GM21723 (cell line): ENCODE measurements around the gene ABI3BP.

ENCODE experiments used
- ATAC-seq: cut with Tn5 transposase; IDR thresholded peaks from one replicate; pipeline ENCODE4 v1.9.1; 2021; ENCODE audit warnings: mild to moderate bottlenecking, moderate library complexity; ENCODE audit not compliant: unreplicated experiment

The ABI3BP gene

DNA sequence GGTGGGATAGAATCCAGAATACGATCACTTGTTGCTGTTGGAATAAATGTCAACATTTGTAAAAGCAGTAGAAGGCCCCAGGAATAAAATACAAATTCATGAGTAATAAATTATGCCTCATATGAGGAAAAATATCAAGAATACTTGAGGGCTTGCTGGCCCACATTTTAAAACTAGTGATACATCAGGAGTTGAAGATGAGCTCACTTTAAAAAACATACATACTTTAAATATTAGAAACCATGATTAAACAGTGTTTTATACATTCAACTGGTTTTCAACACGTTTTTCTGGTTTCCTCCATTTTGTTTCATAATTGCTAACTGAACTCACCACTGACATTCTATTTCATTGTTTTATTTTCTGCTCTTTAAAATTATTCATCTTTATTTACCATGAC, 142.5 kb downstream of the ABI3BP start:
- ATAC-seq: no peak

DNA sequence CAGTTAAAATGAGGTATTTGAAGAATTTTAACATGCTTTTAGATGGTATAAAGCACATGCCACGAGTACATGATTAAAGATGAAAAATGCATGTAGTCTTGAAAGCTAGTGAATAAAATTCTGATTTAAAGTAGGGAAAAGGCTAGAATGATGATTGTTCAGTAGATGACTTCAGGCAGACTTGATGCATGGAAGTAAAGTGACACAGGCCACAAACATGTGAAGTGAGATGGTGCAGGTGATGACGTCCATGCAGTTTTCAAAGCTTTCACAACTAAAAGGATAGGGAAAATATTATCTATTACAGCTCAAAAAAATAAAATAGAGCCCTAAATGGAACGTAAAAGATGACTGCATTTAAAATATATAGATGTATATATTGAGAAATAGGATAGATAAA, 143.1 kb downstream of the ABI3BP start:
- no peak for ATAC-seq

DNA sequence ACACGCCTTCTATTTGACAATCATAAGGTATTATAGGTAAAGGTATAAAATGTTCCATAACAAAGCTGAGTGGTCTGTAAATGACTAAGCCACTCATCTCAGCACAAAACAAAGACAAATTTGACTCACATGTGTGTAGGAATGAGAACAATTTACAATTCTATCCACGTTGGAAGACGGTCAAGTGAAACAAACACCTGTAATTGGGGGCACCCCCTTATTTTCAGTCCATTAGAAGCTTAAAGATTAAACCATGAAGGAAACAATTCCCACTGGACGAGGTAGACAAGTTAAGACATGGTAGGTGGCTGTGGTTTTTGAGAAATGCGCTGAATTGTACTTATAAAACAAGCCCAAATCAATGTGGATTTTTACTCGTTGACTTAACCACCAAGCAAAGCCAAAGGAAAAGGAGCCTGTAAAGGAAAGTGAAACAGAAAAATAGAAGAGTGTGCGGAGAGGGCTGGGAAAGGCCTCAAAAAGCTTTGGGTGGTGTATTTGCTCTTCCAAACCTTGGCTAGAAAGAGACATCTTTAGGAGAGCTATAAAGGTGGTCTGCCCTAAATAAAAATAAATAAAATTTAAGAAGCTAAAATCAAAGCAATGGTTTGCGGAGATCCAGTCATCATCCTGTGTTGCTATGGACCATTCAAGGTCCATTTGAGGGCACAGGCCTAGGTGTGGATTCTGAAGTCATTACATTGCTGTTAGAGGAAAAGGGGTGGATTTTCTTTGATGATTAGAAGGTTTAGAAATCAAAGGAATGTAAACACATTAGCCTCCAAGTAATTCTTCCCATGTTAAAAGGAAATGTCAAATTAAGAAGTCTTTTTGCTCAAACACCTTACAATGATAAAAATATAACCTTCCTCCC, 148.9 kb downstream of the ABI3BP start:
- ATAC-seq: no peak

DNA sequence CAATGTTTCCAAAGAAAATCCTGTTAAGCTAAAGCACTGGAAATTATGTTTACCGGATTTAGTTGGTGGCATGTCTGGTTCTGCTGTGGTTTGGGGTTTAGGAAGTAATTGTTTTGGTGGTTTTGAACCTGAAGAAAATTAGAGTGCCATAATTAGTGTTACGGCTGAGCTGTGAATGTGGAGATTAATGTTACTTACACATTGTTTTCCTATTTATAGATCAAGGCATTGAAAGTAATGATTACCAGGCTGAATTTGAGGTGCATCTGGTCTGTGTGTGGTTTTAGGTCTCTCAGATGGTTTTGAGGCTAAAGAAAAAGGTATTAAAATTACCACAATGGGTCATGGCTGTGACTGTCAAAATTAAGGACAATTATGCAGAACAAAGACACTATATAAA, 155.1 kb downstream of the ABI3BP start:
- ATAC-seq: no peak

DNA sequence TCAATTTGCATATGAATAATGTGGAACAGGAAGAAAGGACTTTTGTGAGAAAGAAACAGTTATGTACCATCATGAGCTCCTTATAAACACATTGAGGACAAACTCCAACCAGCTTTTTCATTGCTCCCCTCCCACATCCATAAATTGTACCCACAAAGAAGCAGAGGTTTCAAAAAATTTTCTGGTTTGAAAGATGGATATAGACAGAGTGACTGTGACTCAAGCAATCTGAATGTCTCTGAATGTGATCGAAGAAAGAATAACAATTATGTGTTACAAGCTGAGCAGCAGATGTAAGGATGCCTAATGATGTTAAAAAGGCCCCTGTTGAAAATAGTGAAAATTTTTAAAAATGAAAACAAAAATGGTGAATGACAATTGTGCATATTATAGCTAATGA, 156.6 kb downstream of the ABI3BP start:
- no peak for ATAC-seq

DNA sequence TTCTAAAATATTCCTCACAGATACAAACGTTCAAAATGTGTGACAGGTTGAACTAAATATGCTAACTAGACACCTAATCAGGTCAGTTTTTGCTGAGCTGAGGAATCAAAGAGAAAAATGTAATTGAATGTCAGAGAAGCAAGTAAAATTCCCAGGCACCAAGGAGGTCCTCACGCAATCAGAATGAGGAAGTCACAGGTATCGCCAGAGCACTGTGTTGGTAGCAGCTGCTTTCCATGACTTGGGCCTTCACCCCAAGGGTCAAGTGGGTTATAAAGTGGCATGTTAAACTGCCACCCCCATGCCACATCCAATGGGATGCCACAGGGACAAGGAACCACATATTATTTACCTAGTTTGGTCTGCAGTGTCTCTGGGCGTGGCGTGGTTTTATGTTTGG, 158.9 kb downstream of the ABI3BP start:
- ATAC-seq: no peak

DNA sequence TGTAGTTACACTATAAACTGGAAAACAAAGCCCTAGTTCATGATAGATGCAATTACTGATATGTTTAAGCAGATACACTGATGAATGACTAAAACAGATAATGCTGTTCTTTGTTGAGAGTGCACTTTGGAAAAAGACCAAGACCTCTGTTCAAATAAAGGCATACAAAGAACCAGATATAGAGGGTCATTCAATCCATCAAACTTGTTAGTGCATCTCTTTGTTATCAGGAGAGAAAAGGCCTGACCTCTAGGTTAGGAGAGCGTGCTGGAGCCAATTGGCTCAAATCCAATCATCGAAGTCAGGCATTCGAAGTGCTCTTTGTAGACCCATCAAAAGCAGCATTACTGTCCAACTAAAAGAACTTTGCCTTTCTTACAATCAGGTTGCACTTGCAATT, 159.7 kb downstream of the ABI3BP start:
- ATAC-seq: no peak

DNA sequence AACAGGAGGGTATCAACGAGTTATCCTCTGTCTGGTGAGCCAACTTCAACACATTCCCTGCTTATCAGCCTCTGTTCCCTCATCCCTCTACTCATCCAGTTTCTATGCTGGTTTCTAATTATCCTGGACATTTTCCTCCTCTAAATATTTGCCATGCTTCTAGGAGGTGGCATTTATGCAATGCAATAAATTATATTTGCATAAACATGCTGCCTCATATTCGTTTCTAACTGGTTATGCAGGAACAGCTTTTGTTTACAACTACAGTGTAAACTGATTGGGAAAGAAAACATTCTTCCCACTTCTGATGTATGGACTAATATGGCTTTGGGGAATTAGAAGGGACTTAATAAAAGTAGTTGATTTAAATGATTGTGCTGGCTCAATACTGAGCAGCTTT, 161.6 kb downstream of the ABI3BP start:
- no peak for ATAC-seq

DNA sequence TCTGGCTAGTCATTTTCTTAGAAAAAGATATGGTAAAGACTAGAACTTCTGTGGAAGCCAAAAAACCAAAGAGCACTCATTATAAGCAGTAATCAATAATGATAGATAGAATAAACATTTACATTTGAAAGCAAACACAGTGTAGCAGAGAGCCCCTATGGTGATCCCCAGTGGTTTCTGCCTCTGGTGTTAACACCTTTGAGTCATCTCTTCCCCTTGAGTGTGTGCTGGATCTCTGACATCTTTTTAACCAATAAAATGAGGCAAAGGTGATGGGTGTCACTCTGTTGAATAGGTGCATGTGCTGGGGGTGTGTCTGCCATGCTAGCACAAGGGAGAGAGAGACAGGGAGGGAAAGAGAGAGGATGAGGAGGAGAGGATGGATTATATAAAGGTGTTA, 162.3 kb downstream of the ABI3BP start:
- ATAC-seq: no peak

DNA sequence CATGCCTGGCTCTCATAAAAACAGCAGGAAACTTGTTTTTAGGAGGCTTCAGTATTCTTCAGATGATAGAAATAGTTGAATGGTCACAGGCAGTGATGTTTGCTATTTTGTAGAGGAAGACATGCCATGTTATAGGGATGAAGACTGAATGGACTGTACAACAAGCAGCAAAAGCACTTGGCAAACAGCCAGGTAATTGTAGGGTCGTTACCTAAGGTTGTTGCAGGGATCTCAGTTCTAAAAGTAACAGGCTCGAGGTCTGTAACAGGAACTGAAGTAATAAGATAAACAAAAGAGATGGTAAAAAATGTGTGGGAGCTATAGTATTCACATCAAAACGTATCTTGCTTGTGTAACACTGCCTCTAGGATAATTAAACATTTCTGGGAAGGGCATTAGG, 167.6 kb downstream of the ABI3BP start:
- no peak for ATAC-seq

DNA sequence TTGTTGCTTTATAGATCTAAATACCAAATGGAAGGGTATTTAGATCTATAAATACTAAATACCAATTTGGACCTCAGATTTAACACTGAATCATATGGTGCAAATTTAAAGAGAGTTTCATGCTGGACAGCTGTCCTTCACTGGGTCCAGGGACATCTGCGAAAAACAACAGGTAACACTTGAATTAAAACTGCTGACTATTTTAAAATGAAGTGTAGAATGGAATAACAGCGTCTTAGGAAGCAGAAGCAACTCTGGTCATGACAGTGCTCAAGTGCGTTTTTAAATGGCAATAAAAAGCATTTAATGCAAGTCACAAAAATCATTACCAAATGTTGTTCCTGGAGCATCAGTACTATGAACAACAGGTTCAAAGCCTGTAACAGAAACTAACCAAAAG, 177.6 kb downstream of the ABI3BP start:
- no peak for ATAC-seq

DNA sequence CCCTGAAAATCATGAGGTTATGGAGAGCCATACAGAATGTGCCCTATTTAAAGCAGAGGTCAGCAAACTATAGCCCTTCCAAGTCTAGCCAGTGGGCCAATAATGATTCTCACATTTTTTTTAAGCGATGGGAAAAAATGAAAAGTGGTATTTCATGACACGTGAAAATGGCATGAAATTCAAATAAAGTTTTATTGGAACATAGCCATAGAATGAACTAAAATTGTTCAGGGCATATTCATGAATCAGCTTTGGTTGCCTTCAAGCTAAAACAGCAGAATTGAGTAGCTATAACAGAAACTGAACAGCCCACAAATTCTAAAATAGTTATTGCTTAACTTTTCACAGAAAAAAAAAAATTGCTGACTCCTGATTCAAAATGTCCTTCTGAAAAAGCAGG, 179.4 kb downstream of the ABI3BP start:
- ATAC-seq: no peak

DNA sequence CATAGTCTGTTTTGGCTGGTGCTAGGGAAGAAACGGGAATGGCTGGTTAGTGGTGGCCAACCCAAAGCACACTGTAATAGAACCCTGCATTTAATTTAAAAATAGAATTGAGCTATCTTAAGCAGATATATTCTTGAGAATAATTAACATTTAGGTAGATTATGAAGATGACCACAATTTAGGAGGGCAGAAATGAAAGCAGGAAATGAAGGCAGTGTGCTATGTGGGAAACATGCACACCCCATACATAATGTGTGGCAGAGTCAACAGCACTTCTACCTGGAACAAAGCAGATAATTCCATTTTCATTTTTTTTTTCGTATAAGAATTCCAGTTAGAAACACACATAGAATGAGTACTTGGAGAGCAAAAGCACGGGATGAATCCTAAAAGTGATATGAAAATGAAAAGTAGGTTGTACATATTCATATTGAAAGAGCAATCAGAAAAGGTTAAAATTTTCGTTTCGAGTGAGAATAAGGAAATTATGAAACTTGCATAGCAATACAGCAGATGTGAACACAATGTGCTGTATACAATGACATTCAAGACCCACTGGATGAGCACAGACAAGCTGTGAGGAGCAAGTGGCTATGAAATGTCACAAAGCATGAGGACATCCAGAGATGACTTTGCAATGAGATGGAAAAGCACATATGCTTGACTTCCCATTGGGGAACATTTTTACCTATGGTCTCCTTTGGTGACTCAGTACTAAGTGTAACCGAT, 181.3 kb downstream of the ABI3BP start:
- ATAC-seq: peak; percentile 57

DNA sequence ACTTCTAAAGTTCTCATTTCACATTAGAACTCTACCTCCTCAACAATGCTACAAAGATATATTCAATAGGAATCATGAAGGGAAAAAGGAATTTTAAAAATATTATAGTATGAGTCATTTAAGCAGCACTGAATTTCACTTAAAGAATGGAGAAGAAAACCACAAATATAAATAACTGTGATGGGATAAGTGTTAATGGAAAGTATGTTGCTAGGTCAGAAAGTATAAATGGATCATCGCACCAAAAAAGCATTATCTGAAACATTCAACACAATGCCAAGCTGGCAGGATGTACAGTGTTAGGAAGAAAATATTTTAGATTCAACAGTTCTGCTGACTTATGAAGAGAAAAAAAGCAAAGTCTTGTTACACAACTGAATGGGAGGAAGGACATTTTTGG, 182.6 kb downstream of the ABI3BP start:
- ATAC-seq: no peak

DNA sequence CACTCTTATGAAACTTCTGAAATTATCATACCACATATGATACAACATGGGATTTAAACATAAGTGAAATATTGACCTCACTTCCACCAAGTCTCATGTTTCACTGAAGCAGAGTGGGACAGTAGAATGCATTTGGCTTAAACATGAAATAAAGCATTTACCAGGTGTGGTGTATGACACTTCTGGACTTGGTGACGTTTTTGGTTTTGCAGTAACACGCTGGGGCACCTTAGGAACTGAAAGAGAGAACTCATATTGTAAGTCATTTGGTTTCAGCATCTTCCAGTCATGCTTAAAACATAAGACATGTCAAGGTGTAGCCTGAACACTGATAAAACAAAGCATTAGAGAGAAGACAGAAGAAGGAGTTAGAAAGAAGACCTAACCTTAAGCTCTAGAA, 188.6 kb downstream of the ABI3BP start:
- ATAC-seq: no peak

DNA sequence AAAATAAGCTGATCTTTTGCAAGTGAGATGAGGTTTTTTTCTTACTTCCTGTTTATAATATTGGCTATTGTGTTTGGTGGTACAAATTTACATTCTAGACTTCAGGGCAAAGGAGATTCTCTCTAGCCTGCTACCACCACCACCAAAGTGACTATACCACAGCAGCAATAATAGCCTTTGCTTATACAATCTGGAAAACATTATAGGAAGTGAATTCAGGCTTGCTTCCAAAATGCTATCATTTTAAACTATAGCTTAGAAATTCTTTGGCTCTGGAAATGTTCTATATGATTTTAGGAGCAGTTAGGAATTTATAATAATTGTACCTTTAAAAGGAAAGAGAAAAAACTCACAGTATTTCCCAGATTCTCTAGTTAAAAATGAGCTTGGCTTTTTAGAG, 189.5 kb downstream of the ABI3BP start:
- no peak for ATAC-seq

DNA sequence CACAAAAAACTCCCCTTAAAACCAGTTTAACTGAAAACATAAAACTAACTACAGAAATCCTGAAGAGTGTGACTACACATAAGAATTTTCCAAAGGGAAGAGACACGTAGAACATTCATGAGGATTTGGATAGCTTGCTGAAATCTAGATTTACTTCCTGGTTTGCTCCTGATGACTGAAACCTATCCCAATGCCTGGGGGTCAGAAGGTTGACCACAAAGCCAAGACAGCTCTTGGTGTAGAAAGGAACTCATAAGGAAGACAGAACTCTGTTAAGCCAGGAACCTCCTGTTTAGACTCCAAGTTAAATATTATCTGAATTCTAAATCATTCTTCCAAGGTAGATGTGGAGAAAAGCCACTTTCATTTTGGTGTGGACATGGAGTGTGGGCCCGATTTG, 191.1 kb downstream of the ABI3BP start:
- no peak for ATAC-seq

DNA sequence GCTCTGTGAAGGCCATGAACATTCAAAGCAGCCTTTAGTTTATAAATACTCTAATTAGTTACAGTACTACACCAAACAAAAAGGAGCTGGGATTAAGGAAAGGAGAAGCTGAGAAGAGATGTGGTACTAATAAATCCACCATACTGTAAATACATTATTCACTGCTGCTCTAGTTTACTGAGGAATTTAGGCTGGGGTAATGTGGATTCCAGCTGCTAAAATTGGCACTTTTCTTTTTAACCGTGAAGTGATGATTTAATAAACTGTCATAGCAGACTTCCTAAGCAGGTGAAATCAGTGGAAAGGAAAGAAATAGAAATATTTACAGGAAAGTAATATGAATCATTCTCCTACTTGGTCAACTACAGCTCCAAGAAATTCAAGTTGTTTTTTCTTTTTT, 195.2 kb downstream of the ABI3BP start:
- no peak for ATAC-seq

DNA sequence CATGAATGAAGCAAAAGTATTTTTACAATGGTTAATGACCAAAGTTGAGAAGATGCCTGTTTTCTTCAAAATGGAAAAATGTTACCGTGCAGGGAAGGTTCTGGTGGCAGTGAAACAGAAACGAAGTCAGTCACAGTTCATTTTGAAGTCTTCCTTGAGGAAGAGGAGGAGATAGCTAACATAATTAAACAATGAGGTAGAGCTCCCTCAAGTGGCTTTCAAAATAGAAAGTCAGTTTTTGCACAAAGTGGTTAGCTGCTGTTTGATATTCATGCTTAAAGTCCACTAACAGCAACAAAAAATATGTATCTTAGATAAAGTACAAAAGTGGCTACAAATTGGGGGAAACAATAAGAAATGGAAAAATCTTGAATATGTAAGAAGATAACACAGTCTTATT, 196.7 kb downstream of the ABI3BP start:
- no peak for ATAC-seq

DNA sequence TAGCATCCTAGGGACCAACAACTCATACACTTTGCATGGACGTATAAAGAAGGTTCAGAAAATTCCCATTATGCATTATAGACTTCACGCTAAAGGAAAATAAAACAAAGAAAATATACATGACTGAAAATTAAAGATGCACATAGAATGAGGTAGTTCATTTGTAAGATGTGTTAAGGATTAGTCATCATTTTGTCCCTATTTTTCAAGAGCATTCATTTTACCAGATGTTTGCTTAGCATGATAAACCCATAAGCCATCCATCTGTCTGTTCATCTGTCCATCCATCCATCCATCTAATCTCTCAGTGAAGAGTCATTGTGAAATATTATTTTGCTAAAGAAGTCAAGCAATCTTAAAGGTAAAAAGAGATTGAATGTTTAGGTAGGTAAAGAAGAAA, 203.6 kb downstream of the ABI3BP start:
- no peak for ATAC-seq

DNA sequence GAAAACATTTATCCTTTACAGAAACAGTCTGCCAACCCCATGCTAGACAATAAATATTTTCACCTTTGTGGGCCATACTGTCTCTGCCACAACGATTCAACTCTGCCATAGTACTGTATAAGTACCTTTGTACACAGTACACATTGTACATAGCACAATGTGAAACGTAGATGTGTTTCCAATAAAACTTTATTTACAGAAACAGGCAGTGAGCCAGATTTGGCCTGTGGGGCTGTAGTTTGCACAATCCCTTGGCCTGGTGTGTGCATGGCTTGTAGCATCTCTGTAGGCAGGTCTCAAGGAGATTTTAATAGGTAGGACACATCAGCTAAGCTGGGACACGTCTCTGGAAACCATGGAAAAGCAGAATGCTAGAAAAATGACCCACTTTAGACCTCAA, 209.6 kb downstream of the ABI3BP start:
- no peak for ATAC-seq

DNA sequence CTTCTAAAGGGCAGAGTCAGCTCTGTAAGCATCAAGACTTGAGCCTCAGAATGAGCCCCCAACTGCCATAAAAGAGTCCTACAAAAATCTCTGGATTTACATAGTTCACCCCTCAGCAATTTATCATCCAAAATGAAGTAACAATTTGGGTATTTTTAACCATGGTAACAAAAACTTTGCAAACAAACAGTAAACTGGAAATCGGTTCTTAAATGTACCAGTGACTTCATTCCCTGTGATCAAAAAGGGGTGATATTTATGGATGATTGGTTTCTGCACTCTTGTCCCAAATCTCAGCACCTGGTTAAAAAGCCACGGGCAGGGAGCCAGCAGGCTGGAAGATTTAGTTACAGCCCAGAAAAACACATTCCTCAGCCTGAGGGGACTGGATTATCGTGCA, 210.3 kb downstream of the ABI3BP start:
- ATAC-seq: no peak
